Measurements from ENCODE around the gene LARP1B. TPM values are rescaled to one million over a fixed set of nuclear protein-coding genes. Genes with fewer than 3 reads are reported as not detected.

Gene LARP1B
- total and polyA plus RNA-seq, 9 of the 15 experiments (the other 6 are each of a cell fraction or from before 2014, with no cell fraction given) = 19.2 to 59.7 (median 37.9) TPM

DNA sequence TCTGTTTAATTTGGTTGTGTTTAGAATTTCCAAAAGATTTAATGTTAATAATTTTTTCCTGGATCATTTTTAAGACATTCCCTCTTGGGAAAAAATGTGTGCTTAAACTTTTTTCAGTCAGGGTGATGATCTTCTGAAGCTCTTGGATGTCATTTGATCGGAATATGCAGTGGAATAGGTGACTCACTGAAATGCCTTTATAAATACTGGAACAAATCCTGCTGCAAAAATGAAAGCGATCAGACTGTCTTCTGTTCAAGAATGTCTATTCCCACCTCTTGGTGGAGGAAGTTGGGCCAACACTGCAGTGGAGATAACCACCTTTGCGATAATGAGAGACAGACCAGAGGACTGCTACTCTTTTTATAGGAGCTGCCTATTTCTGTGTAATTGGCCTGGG is 46.7 kb downstream of the LARP1B start:
- 84% methylated on average over 3 of the region's 3 CpGs for whole genome bisulfite sequencing (ENCODE audit: insufficient coverage, low coverage, missing lambda C conversion rate)
- in situ Hi-C loops (cut with MboI) = no loop called here

DNA sequence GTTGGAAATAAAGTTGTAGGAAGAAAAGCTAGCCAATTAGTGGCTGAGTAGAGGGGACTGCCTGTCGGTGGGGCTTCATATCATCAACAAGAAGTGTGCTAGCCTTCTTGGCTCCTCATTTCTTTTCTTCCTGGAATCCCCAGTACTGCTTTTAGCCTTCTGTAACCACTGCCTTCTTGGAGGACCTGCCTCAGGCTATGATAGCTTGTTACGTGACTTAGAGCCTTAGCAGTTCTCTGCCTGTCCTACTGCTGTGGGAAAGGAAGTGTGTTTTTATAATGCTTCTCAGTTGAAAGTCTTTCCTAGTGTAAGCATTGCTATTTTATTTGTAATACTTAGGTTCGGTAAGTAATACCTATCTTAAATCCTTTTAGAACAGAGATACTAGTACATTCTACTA is 61.9 kb downstream of the LARP1B start:
- Histone ChIP-seq H3K4me2 (ENCODE audit: insufficient read depth, low read length) (no peak overlapping the region), H3K79me2 (ENCODE audit: control insufficient read depth, insufficient read depth, low read length) (no peaks in the 10 kb centered on the region), H3K4me3 (no peak overlapping the region), H3K9ac (ENCODE audit: insufficient read depth in 1 of 2, low read depth in 2 of 2, low read length in 2 of 2) (no peak overlapping the region), H4K20me1 (replicated peaks; ENCODE audit: control insufficient read depth, insufficient read depth, low read length) (no peaks in the 10 kb centered on the region), H3K9me3 (replicated peaks; ENCODE audit: control insufficient read depth, insufficient read depth, low read depth, low read length) (no peaks in the 10 kb centered on the region), H3K9me1 (ENCODE audit: control insufficient read depth, insufficient read depth, low read length) (no peaks in the 10 kb centered on the region), H3K4me1 (replicated peaks in 1 of 2; ENCODE audit: control insufficient read depth in 2 of 2, insufficient read depth in 2 of 2, low read length in 2 of 2) (no peaks in the 10 kb centered on the region), H3K36me3 (ENCODE audit: control insufficient read depth, insufficient read depth, low read length) (peaks cover 44% of the 10 kb centered on the region; the same call in 2 of the 3 replicates), H3K27ac (ENCODE audit: extremely low read depth, low read depth, low read length) (no peak overlapping the region), H3K27me3 (ENCODE audit: control insufficient read depth in 2 of 2, insufficient read depth in 2 of 2, low read length in 2 of 2) (no peaks in the 10 kb centered on the region), H2AFZ (ENCODE audit: low read depth, low read length) (no peak overlapping the region)
- no TSS peak for BruUV-seq (replicated peaks)
- POLR2A ChIA-PET = no interaction called here
- DNase-seq (ENCODE audit: extremely low read depth in 1 of 4, low spot score in 3 of 4) (no peak), FAIRE-seq (no peak), ATAC-seq (no peak)
- WGBS (ENCODE audit: insufficient coverage, low coverage, missing lambda C conversion rate) = 86% methylated on average over 3 of the region's 3 CpGs
- in situ Hi-C loops (cut with MboI) (no loop called here), intact Hi-C loops (cut with micrococcal nuclease) (no loop called here)
- CTCF ChIA-PET (ENCODE audit: low intra/inter-chr PET ratio) = no interaction called here
- no peak for TF ChIP-seq ZNF282 (CRISPR knock-in tag; IDR thresholded peaks at IDR 0.05)
- no peak for TF ChIP-seq MAFK (IDR thresholded peaks at IDR 0.05; ENCODE audit: low read length)
- TF ChIP-seq BDP1 (IDR thresholded peaks at IDR 0.05; ENCODE audit: insufficient read depth, insufficient read length) = no peak
- TF ChIP-seq MCM7 (IDR thresholded peaks at IDR 0.05) = no peak
- no peak for TF ChIP-seq FOXP1 (CRISPR knock-in tag; IDR thresholded peaks at IDR 0.05)
- no peak for TF ChIP-seq MBD2 (IDR thresholded peaks at IDR 0.05; ENCODE audit: borderline replicate concordance, low read depth)
- TF ChIP-seq HMG20B (CRISPR knock-in tag; IDR thresholded peaks at IDR 0.05) = no peak
- TF ChIP-seq CC2D1A (IDR thresholded peaks at IDR 0.05) = no peak
- TF ChIP-seq ZKSCAN1 (IDR thresholded peaks at IDR 0.05; ENCODE audit: low read depth, low read length) = no peak
- no peak for TF ChIP-seq PHF21A (IDR thresholded peaks at IDR 0.05; ENCODE audit: borderline replicate concordance, low read depth)

More for the DNA sequence above, 46.7 kb downstream of the LARP1B start:
- CTCF ChIA-PET (ENCODE audit: low intra/inter-chr PET ratio) = no interaction called here
- no peak for TF ChIP-seq CREB1 (IDR thresholded peaks at IDR 0.05)
- TF ChIP-seq CREB1 (CRISPR knock-in tag; IDR thresholded peaks at IDR 0.05) = no peak
- TF ChIP-seq CBX3 (IDR thresholded peaks at IDR 0.05; ENCODE audit: borderline replicate concordance in 1 of 2, low read length in 2 of 2) = no peak
- no peak for TF ChIP-seq FOSL1 (tag; conservative IDR thresholded peaks at IDR 0.05)
- TF ChIP-seq TCF3 (CRISPR knock-in tag; IDR thresholded peaks at IDR 0.05) = peak; percentile 31; the same call in 1 of the 2 replicates
- TF ChIP-seq ZNF165 (CRISPR knock-in tag; IDR thresholded peaks at IDR 0.05; ENCODE audit: borderline replicate concordance) = no peak
- TSS peak; percentile 32 for BruUV-seq (replicated peaks)
- ATAC-seq = peak; percentile 61
- no peaks in the 10 kb centered on the region for H3K9me3 ChIP-seq (replicated peaks; ENCODE audit: control insufficient read depth, insufficient read depth, low read depth, low read length)
- intact Hi-C loops (cut with micrococcal nuclease) = no loop called here
- H3K4me1 ChIP-seq (replicated peaks in 1 of 2; ENCODE audit: control insufficient read depth in 2 of 2, insufficient read depth in 2 of 2, low read length in 2 of 2) = no peaks in the 10 kb centered on the region
- no peak overlapping the region for H2AFZ ChIP-seq (ENCODE audit: low read depth, low read length)
- FAIRE-seq = peak; percentile 55
- no peaks in the 10 kb centered on the region for H4K20me1 ChIP-seq (replicated peaks; ENCODE audit: control insufficient read depth, insufficient read depth, low read length)
- H3K27ac ChIP-seq (ENCODE audit: extremely low read depth, low read depth, low read length) = no peak overlapping the region
- DNase-seq (ENCODE audit: extremely low read depth in 1 of 4, low spot score in 3 of 4) = peak in 2 of 4 experiments; percentile 6 to 11
- no peak overlapping the region for H3K9ac ChIP-seq (ENCODE audit: insufficient read depth in 1 of 2, low read depth in 2 of 2, low read length in 2 of 2)
- peaks cover 47% of the 10 kb centered on the region for H3K36me3 ChIP-seq (ENCODE audit: control insufficient read depth, insufficient read depth, low read length)
- no peak overlapping the region for H3K4me3 ChIP-seq
- H3K4me2 ChIP-seq (ENCODE audit: insufficient read depth, low read length) = no peak overlapping the region
- H3K27me3 ChIP-seq (ENCODE audit: control insufficient read depth in 2 of 2, insufficient read depth in 2 of 2, low read length in 2 of 2) = no peaks in the 10 kb centered on the region
- POLR2A ChIA-PET = no interaction called here
- no peaks in the 10 kb centered on the region for H3K79me2 ChIP-seq (ENCODE audit: control insufficient read depth, insufficient read depth, low read length)
- no peaks in the 10 kb centered on the region for H3K9me1 ChIP-seq (ENCODE audit: control insufficient read depth, insufficient read depth, low read length)
